GM19468 (cell line): ENCODE results near the gene KIR2DL3.
"Not testable (repeated sequence)": the region's sequence is repeated elsewhere in the genome, so short reads cannot be mapped to it uniquely, and the experiment has no call there.

Experiments
- ATAC-seq: cut with Tn5 transposase; IDR thresholded peaks from one replicate; pipeline ENCODE4 v1.9.1; 2021; ENCODE audit warnings: mild to moderate bottlenecking, moderate library complexity, moderate number of reproducible peaks; ENCODE audit not compliant: unreplicated experiment; ENCODE audit errors: extremely low read depth

Gene KIR2DL3

GRCh38 chr19:54739587-54740497, 1.5 kb downstream of the KIR2DL3 start:
- no peak for ATAC-seq

- not testable (repeated sequence) for ATAC-seq
These were observed 3.6 kb downstream of the KIR2DL3 start for GRCh38 chr19:54741950-54742349.

DNA sequence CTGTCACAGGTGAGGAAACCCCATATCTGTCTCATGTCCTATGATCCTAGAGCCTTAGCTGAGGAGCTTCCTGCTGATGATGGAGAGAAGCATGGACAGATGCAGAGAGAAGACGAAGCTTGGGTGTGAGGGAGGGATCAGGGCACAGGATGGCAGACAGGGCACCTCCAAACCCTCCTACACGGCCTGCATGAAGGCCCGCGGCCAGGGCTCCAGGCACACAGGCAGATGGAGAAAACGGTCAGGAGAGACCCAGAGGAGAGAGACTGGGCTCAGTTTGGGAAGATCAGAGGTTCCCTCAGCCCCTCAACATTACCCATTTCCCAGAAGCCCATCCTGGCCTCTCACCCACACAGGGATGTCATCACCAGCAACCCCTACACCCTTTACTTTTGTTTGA, 5.8 kb downstream of the KIR2DL3 start:
- not testable (repeated sequence) for ATAC-seq

- not testable (repeated sequence) for ATAC-seq
These were observed 9.5 kb downstream of the KIR2DL3 start for GRCh38 chr19:54747614-54748322.

DNA sequence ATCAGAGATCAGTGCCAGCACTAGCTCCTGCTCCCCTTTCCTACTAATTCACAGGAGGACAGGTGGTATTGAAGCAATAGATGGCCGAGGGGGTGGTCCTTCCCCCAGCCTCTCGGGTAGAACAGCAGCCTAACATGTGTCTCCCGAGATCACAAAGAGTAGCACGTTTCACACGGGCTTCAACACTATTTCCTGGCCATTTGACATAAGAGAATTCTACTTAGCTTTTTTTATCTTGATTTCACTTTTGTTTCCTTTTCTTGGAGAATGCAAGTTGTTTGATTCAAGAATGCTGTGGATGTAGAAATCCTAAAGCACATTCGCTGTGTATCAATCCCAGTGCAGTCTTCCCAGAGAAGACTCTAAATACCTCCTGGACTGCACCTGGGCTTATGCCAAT, 12.0 kb downstream of the KIR2DL3 start:
- not testable (repeated sequence) for ATAC-seq

GRCh38 chr19:54756204-54757110, 18.1 kb downstream of the KIR2DL3 start:
- not testable (repeated sequence) for ATAC-seq

- not testable (repeated sequence) for ATAC-seq
These were observed 20.3 kb downstream of the KIR2DL3 start for GRCh38 chr19:54758577-54758976.

DNA sequence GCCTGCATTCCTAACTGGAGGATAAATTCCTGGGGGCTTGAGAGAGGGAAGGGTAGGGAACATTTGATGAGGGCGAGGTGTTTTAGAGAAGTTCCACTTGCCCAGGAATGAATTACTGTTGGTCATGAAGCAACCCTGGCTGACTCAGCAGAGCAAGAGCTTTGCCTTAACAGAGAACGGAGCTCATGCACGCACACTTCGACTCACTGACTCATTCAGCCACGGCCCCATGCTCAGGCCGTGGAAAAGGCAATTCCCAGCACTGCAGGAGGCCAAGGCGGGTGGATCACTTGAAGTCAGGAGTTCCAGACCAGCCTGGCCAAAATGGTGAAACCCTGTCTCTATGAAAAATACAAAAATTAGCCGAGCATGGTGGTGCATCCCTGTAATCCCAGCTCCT, 25.9 kb downstream of the KIR2DL3 start:
- not testable (repeated sequence) for ATAC-seq

GRCh38 chr19:54766464-54766863, 28.2 kb downstream of the KIR2DL3 start:
- not testable (repeated sequence) for ATAC-seq

GRCh38 chr19:54769646-54770045, 31.3 kb downstream of the KIR2DL3 start, which contains the start of gene KIR2DL1:
KIR2DL1 (plus strand) TSS chr19:54769793; CDS start chr19:54769851, 58 bp downstream.
- ATAC-seq: not testable (repeated sequence)

- not testable (repeated sequence) for ATAC-seq
These were observed 32.2 kb downstream of the KIR2DL3 start for GRCh38 chr19:54770511-54770910.

DNA sequence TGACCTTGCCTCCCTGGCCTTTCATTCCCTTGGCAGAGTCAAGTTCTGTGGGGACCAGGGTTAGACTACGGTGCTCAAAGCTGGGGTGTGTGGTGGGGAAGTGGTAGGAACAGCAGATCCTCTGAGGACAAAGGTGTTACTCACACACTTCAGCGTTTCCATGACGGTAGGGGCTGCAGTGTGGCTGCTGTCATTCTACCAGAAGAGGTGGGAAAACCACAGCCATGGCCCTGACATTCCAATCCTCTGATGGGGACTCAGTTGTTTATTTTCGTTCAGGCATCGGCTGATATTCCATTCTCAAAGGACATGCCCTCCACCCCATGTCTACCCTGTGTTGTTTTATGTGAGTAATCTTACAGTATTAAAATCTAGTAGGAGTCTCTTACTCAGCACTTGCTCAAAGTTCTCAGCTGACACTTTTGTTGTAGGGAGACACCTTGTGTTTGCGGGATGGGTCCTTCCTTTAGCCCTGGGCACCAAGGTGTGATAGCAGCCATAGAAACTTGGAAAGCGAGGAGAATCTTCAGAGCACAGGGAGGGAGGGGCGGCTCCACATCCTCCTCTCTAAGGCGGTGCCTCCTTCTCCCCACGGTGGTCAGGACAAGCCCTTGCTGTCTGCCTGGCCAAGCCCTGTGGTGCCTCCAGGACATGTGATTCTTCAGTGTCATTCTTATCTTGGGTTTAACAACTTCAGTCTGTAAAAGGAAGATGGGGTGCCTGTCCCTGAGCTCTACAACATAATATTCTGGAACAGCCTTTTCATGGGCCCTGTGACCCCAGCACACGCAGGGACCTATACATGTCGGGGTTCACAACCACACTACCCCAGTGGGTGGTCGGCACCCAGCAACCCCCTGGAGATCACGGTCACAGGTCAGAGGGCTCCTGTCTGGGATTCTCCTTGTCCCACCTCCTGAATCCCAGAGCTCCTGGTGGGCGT, 33.0 kb downstream of the KIR2DL3 start:
- not testable (repeated sequence) for ATAC-seq

DNA sequence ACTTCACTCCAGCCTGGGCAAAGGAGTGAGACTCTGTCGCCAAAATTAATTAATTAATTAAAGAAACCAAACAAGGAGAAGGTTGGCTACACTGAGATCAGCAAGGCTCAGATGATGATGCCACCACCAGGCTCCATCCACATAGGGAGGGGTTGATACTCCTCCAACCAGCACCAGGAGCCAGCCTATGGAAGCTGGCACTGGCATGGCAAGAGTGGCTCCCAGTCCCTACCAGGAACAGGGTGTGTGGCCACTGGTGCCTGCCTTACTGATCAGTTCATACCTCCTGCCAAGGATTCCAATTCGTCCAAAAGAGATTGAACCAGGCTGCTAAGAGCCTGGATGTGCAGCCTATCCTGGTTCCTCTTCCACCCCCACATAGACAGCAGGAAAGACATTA, 34.4 kb downstream of the KIR2DL3 start:
- ATAC-seq: not testable (repeated sequence)

DNA sequence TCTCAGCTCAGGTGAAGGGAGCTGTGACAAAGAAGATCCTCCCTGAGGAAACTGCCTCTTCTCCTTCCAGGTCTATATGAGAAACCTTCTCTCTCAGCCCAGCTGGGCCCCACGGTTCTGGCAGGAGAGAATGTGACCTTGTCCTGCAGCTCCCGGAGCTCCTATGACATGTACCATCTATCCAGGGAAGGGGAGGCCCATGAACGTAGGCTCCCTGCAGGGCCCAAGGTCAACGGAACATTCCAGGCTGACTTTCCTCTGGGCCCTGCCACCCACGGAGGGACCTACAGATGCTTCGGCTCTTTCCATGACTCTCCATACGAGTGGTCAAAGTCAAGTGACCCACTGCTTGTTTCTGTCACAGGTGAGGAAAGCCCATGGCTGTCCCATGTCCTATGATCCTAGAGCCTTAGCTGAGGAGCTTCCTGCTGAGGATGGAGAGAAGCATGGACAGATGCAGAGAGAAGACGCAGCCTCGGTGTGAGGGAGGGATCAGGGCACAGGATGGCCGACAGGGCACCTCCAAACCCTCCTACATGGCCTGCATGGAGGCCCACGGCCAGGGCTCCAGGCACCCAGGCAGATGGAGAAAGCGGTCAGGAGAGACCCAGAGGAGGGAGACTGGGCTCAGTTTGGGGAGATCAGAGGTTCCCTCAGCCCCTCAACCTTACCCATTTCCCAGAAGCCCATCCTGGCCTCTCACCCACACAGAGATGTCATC, 36.9 kb downstream of the KIR2DL3 start:
- not testable (repeated sequence) for ATAC-seq

- ATAC-seq: not testable (repeated sequence)
These were observed 37.5 kb downstream of the KIR2DL3 start for GRCh38 chr19:54775830-54776229.

DNA sequence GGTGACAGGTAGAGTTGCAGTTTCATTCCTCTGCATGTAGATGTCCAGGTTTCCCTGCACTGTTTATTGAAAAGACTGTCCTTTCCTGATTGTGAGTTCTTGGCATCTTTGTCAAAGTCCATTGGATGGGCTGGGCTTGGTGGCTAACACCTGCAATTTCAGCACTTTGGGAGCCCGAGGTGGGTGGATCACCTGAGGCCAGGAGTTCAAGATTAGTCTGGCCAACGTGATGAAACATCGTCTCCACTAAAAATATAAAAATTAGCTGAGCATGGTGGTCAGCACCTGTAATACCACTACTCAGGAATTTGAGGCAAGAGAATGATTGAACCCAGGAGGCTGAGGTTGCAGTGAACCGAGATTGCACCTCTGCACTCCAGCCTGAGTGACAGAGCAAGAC, 39.5 kb downstream of the KIR2DL3 start:
- not testable (repeated sequence) for ATAC-seq

- not testable (repeated sequence) for ATAC-seq
These were observed 40.6 kb downstream of the KIR2DL3 start for GRCh38 chr19:54778896-54779295.

- not testable (repeated sequence) for ATAC-seq
These were observed 44.6 kb downstream of the KIR2DL3 start for GRCh38 chr19:54782916-54783315.
